PC-3 (cell line): Measurements from ENCODE around the gene UTF1.

ENCODE experiments used
- CTCF ChIP-seq: fragments of 300-600 bp; sonication (generic); conservative IDR thresholded peaks from 2 replicates; pipeline ENCODE4 v1.5.1; 2017; ENCODE audit warnings: antibody characterized with exemption, low read depth, mild to moderate bottlenecking, low read length
- EZH2 ChIP-seq: fragments of 300-600 bp; sonication (generic); IDR thresholded peaks from one replicate; pipeline ENCODE4 v1.6.1; 2017; ENCODE audit warnings: antibody characterized with exemption, mild to moderate bottlenecking, low read length; ENCODE audit not compliant: unreplicated experiment
- EZH2phosphoT487 ChIP-seq: fragments of 300-600 bp; sonication (generic); IDR thresholded peaks from 2 replicates; pipeline ENCODE4 v1.6.1; 2018; ENCODE audit warnings: mild to moderate bottlenecking, antibody characterized with exemption, low read length, borderline replicate concordance

- TF ChIP-seq CTCF, result no peak
- TF ChIP-seq EZH2phosphoT487, result no peak
- no peak for TF ChIP-seq EZH2
Observed at GRCh38 chr10:133239990-133240389, 10.0 kb downstream of the UTF1 start.
